Right lobe of liver (tissue), 4 donors: ENCODE results near the gene MYL3.

Experiments
- CTCF ChIP-seq, 4 donors: fragments of 200-600 bp in 3 of 4; fragments of 450-650 bp in 1 of 4; IDR thresholded peaks; one replicate each; pipeline versions ENCODE4 v1.5.1 to v1.8.0; 2016 to 2022; ENCODE audit warnings: antibody characterized with exemption in 4 of 4, mild to moderate bottlenecking in 2 of 4
- POLR2A ChIP-seq: fragments of 450-650 bp; IDR thresholded peaks from one replicate; pipeline ENCODE4 v1.6.1; 2017; ENCODE audit warnings: antibody characterized with exemption, mild to moderate bottlenecking
- donor health status: DM: no; HTN: no; CAD: no.
- donor health status: DM: no; HTN: no; CAD: no.
- donor health status: DM: no; HTN: yes; CAD: no.

GRCh38 chr3:46895204-46895660 is 32.0 kb upstream of the MYL3 start:
- TF ChIP-seq CTCF (IDR thresholded peaks at IDR 0.05) = peak; percentile 83 to 88 (median 87)
- TF ChIP-seq POLR2A = no peak
